AG09309 (cell line): ENCODE data around the gene ADRB1.

Source experiments
- DNase-seq: peaks from one replicate; pipeline ENCODE4 v3.0.0-alpha.2; 2010; ENCODE audit warnings: low read depth
- H3K4me3 ChIP-seq: 2 replicates; pipeline ENCODE4 v1.5.1; 2011; ENCODE audit warnings: mild to moderate bottlenecking, low read depth, low read length, moderate library complexity; ENCODE audit not compliant: control insufficient read depth
- CTCF ChIP-seq: IDR thresholded peaks from 2 replicates; pipeline ENCODE4 v1.5.1; 2011; ENCODE audit warnings: mild to moderate bottlenecking, low read depth, low read length, inconsistent platforms; ENCODE audit not compliant: insufficient read depth, control insufficient read depth; ENCODE audit errors: missing control alignments

Gene ADRB1

GRCh38 chr10:114061148-114061547 lies 17.5 kb downstream of the ADRB1 start:
- no peak overlapping the region for H3K4me3 ChIP-seq
- no peak for TF ChIP-seq CTCF
- no peak for DNase-seq

- no peak for TF ChIP-seq CTCF
- H3K4me3 ChIP-seq = no peak overlapping the region
- no peak for DNase-seq
Measured at GRCh38 chr10:114061789-114062188, 18.1 kb downstream of the ADRB1 start.

- DNase-seq = no peak
- no peak overlapping the region for H3K4me3 ChIP-seq
- TF ChIP-seq CTCF = no peak
Measured at GRCh38 chr10:114064151-114065048, 20.7 kb downstream of the ADRB1 start.

- DNase-seq = no peak
- no peak for TF ChIP-seq CTCF
- no peak overlapping the region for H3K4me3 ChIP-seq
Measured at GRCh38 chr10:114065049-114065435, 21.4 kb downstream of the ADRB1 start.

- TF ChIP-seq CTCF = no peak
- H3K4me3 ChIP-seq = no peak overlapping the region
- no peak for DNase-seq
Measured at GRCh38 chr10:114068054-114068707, 24.5 kb downstream of the ADRB1 start.

GRCh38 chr10:114070710-114071109 lies 27.0 kb downstream of the ADRB1 start:
- no peak for DNase-seq
- no peak for TF ChIP-seq CTCF
- H3K4me3 ChIP-seq = no peak overlapping the region
